Epithelial cell of esophagus (primary cell): Measurements from ENCODE around the gene PTS.

ENCODE experiments used
- DNase-seq: peaks from one replicate; pipeline ENCODE4 v3.0.0; 2010; ENCODE audit warnings: low read depth
- H3K4me3 ChIP-seq: 2 replicates; pipeline ENCODE4 v1.5.1; 2011; ENCODE audit warnings: mild to moderate bottlenecking, low read length, control low read depth
- TF ChIP-seq, protein P1 (sequence below): IDR thresholded peaks from 2 replicates; pipeline ENCODE4 v1.5.1; 2011; ENCODE audit warnings: low read depth, mild to moderate bottlenecking, low read length, control low read depth, inconsistent platforms; ENCODE audit not compliant: insufficient read depth; ENCODE audit errors: missing control alignments

The PTS gene

DNA sequence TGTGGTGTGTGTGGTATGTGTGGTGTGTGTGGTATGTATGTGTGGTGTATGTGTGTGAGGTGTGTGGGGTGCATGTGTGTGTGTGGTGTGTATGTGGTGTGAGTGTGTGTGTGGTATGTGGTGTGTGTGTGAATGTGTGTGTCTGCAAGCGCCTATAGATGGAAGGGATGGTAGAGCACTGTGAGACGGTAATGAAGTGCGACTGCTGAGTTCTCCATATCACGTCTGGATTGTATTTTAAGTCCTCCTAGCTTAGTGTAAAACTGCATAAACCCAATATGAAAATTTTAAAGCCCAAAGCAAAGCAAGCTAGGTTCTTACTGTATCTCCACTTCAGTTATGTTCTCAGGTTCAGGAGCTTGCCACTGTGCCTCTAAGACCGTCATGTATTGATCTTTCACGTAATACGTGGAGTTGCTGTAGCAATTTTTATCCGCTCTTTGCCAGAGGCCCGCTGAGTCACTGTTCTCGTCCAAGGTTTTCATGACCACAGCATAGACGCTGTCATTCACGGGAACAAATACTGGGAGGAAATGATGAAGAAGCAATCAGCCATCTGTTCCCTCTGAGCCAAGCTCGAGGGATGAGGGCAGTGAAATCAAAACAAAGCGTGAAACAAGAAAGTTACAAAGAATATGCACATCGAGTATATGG lies 29.0 kb downstream of the PTS start:
- peak; percentile 71 for DNase-seq
- no peak overlapping the region for H3K4me3 ChIP-seq
- TF ChIP-seq, protein P1, sequence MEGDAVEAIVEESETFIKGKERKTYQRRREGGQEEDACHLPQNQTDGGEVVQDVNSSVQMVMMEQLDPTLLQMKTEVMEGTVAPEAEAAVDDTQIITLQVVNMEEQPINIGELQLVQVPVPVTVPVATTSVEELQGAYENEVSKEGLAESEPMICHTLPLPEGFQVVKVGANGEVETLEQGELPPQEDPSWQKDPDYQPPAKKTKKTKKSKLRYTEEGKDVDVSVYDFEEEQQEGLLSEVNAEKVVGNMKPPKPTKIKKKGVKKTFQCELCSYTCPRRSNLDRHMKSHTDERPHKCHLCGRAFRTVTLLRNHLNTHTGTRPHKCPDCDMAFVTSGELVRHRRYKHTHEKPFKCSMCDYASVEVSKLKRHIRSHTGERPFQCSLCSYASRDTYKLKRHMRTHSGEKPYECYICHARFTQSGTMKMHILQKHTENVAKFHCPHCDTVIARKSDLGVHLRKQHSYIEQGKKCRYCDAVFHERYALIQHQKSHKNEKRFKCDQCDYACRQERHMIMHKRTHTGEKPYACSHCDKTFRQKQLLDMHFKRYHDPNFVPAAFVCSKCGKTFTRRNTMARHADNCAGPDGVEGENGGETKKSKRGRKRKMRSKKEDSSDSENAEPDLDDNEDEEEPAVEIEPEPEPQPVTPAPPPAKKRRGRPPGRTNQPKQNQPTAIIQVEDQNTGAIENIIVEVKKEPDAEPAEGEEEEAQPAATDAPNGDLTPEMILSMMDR = no peak

DNA sequence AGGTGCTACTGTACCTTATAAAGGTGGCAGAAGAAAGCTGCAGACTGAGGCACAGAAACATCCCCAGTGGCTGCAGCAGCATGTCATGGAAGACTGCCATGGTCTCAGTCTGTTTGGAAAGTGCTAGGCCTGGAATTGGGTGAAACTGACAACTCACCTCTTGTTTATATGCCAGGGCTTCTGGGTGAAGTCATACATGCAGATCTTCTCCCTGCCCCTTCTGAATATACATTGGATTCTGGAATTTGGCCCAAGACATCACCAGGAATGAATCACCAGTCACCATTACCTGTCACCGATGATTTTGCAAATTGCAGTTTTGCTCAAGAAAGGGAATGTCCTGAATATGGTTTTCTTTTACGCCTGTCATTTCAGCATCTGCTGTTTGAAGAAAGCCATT lies 34.3 kb downstream of the PTS start, which contains the start of gene PLET1:
Gene PLET1, minus strand, starts transcription at position 371 of the 400 bp plus-strand sequence. Its CDS starts 271 bp downstream, at position 100.
- TF ChIP-seq, protein P1 = no peak
- DNase-seq = peak; percentile 55
- no peak within 1 kb of the TSS for H3K4me3 ChIP-seq

DNA sequence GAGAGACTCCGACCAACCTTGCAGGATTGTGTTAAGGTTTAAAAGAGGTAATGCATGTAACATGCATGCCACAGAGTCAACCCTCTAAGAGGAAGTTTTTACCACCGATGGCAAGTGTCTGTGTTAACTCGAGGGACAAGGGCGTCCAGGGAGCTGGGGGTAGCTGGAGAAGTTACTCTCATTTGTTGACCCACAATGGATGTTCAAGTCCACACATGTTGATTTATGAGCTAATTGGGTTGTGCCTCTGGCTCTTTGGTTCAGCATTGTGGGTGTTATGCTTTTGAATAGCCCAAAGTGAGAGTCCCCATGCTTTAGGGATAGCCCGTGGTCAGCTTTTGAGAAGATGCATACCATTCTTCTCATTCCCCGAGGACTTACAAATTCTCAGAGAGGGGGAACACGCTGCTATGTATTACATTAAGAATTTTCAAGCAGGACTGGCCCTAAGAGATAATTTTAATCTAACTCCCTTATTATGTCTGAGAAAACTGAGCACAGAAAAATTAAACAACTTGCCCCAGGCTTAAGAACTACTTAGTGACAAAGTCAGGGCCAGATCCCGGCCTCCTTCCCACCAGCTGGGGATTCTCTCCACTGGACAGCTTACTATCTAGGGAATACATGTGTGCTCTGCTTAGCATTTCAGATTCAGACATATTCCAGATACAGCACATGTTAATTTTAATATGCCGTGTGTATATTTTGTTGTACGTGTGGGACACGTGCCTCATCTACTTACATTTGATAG lies 39.6 kb downstream of the PTS start:
- TF ChIP-seq, protein P1 = no peak
- H3K4me3 ChIP-seq = no peak overlapping the region
- peak; percentile 21 for DNase-seq

GRCh38 chr11:112266410-112266778 lies 40.2 kb downstream of the PTS start:
- no peak overlapping the region for H3K4me3 ChIP-seq
- TF ChIP-seq, protein P1 = no peak
- no peak for DNase-seq

- TF ChIP-seq, protein P1 = no peak
- H3K4me3 ChIP-seq = no peak overlapping the region
- no peak for DNase-seq
Measured at GRCh38 chr11:112267188-112267591, 41.0 kb downstream of the PTS start.

GRCh38 chr11:112268406-112268805 lies 42.2 kb downstream of the PTS start:
- no peak overlapping the region for H3K4me3 ChIP-seq
- TF ChIP-seq, protein P1 = no peak
- no peak for DNase-seq
